ENCODE results near the gene POLD4. TPM values are rescaled to one million over a fixed set of nuclear protein-coding genes. Genes with fewer than 3 reads are reported as not detected.
"Not testable (repeated sequence)": the region's sequence is repeated elsewhere in the genome, so short reads cannot be mapped to it uniquely, and the experiment has no call there.

The POLD4 gene
- total RNA-seq = 10 to 100 TPM; 56.1 to 60.9 TPM
- long read RNA-seq, donor 1, transcript POLD4-209 (2 exons, 860 nt) = major isoform, 11 of 24 reads
- long read RNA-seq, donor 1, transcript POLD4-201 (4 exons, 918 nt) = minor isoform, 9 of 24 reads
- long read RNA-seq, donor 1, partial matches to known transcripts = 1 of 24 reads
- long read RNA-seq, donor 1, other reads (novel, unspliced or antisense) = 0 of 24 reads
- long read RNA-seq, donor 2, transcript POLD4-206 (4 exons, 899 nt) = minor isoform, 9 of 67 reads
- long read RNA-seq, donor 2, transcript POLD4-201 (4 exons, 918 nt) = major isoform, 37 of 67 reads
- long read RNA-seq, donor 2, transcript POLD4-209 (2 exons, 860 nt) = minor isoform, 10 of 67 reads
- long read RNA-seq, donor 2, partial matches to known transcripts = 2 of 67 reads
- long read RNA-seq, donor 2, other reads (novel, unspliced or antisense) = 2 of 67 reads

DNA sequence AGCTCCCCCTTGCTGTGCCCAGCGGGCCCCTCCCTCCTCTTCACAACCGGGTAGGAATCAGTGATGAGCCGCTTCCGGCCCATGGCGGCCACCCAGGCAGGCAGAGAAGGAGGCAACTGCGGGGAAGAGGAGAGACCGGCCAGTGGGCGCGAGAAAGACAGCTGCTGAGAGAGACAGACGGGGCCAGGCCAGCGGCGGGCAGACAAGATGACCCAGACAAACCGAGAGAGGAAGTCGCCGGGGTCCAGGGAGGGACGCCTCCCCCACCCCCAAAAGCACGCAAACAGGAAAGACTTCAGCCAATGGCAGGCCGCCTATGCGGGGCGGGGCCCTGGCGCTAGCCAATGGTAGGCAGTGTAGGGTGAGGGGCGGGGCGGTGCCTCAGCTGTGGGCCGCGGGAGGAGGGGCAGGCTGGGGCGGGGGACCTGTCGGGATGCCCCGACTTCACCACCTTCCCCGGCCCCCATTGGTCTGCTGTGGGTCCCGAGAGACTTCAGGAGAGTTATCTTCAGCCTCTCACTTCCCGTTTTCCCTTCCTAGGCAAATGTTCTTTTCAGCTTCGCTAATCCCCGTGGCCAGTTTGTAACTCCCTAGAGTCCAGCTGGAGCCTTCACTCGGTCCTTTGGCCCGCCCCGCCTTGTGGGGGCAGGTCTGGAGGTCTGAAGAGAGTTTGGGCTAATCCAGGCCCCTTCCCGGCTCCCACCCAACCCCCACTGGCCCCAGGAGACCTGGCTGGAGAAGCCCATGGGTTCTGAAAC lies at the start of gene POLD4:
Gene POLD4, minus strand, starts transcription at position 230 of the 758 bp plus-strand sequence. Its CDS starts 147 bp downstream, at position 83.
- intact Hi-C loops (cut with DNase I) = no loop called here

DNA sequence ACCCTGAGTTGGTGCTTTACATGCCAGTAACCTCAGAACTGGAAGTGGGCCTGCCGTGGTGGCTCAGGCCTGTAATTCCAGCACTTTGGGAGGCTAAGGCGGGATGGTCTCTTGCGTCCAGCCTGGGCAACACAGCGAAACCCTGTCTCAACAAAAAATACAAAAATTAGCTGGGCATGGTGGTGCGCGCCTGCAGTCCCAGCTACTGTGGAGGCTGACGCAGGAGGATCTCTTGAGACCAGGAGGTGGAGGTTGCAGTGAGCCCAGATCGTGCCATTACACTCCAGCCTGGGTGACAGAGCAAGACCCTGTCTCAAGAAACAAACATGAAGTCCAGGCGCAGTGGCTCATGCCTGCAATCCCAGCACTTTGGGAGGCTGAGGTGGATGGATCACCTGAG lies 49.7 kb upstream of the POLD4 start:
- intact Hi-C loops (cut with DNase I) = loop anchor here in 1 of 2 donors (10.0 kb wide), 1 partner anchor 102 kb away; the partner anchor contains the start of genes CDK2AP2 and PITPNM1
- DNase-seq (ENCODE audit: low spot score) = not testable (repeated sequence)

More for the DNA sequence above, at the start of gene POLD4:
- DNase-seq (ENCODE audit: low spot score) = peak; percentile 100

DNA sequence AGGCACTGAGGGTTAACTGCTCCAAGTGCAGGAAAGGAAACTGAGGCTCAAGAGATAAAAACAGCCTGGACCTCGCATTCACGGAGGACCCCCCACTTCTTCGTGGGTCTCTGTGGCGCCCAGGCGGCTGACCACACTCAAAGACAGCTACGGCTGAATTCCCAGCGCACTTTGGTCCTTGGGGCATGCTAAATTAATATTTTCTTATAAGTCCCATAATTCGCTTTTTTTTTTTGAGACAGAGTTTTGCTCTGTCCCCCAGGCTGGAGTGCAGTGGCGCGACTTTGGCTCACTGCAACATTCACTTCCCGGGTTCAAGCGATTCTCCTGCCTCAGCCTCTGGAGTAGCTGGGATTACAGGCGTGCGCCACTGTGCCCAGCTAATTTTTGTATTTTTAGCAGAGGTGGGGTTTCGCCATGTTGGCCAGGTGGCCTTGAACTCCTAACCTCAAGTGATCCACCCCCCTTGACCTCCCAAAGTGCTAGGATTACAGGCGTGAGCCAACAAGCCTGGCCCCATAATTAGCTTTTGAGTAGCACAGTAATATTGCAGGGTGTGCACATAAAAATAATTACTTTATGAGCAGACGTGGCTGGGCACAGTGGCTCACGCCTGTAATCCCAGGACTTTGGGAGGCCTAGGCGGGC lies 49.0 kb upstream of the POLD4 start:
- intact Hi-C loops (cut with DNase I) = loop anchor here in 1 of 2 donors (10.0 kb wide), 1 partner anchor 102 kb away; the partner anchor contains the start of genes CDK2AP2 and PITPNM1
- not testable (repeated sequence) for DNase-seq (ENCODE audit: low spot score)

GRCh38 chr11:67401495-67402191 lies 48.3 kb upstream of the POLD4 start, which contains the start of gene PPP1CA:
TSS of gene PPP1CA (minus strand) at chr11:67401858. CDS start at chr11:67401782, 76 bp downstream.
- intact Hi-C loops (cut with DNase I) = loop anchor here in 1 of 2 donors (10.0 kb wide), 1 partner anchor 103 kb away; the partner anchor contains the start of genes CDK2AP2 and PITPNM1
- DNase-seq (ENCODE audit: low spot score) = peak; percentile 97

DNA sequence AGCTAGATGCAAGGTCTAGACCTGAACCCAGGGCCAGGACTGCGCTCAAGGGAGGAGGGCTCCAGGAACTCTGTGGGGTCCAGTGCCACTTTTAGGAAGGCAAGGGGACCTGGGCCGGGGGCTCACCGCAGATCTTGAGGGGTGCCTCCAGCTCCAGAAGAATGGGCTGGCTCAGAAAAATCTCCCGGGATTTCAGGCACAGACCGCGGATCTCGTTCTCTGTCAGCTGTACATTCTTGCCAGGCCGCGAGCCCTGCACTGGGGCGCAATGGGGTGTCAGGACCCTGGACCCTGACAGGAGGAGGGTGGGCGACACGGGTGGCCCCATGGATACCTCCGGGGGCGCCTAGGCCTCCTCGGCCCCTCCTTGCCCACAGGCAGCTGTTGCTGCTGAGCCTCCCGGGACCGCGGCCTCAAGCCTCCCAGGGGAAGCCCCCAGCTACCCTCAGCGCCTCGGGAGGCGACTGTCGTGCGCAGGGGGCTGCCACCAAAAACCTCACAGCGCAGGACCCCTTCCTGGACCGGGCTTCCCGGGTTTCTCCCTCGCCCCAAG lies 47.7 kb upstream of the POLD4 start:
- DNase-seq (ENCODE audit: low spot score) = no peak
- intact Hi-C loops (cut with DNase I) = loop anchor here in 1 of 2 donors (10.0 kb wide), 1 partner anchor 104 kb away; the partner anchor contains the start of genes CDK2AP2 and PITPNM1

GRCh38 chr11:67400251-67400941 lies 47.0 kb upstream of the POLD4 start:
- intact Hi-C loops (cut with DNase I) = loop anchor here in 1 of 2 donors (10.0 kb wide), 1 partner anchor 104 kb away; the partner anchor contains the start of genes CDK2AP2 and PITPNM1
- DNase-seq (ENCODE audit: low spot score) = no peak

- no peak for DNase-seq (ENCODE audit: low spot score)
- intact Hi-C loops (cut with DNase I) = loop anchor here in 1 of 2 donors (5.0 kb wide), 1 partner anchor 477 kb away; no protein-coding TSS in a partner anchor
These were observed 45.6 kb upstream of the POLD4 start for GRCh38 chr11:67398661-67399563.

- DNase-seq (ENCODE audit: low spot score) = no peak
- intact Hi-C loops (cut with DNase I) = loop anchor here in 1 of 2 donors (5.0 kb wide), 1 partner anchor 476 kb away; no protein-coding TSS in a partner anchor
These were observed 44.8 kb upstream of the POLD4 start for GRCh38 chr11:67397986-67398660.

GRCh38 chr11:67397536-67397935 lies 44.2 kb upstream of the POLD4 start:
- no peak for DNase-seq (ENCODE audit: low spot score)
- intact Hi-C loops (cut with DNase I) = loop anchor here in 1 of 2 donors (5.0 kb wide), 1 partner anchor 475 kb away; no protein-coding TSS in a partner anchor

GRCh38 chr11:67396587-67397389 lies 43.4 kb upstream of the POLD4 start:
- DNase-seq (ENCODE audit: low spot score) = no peak
- intact Hi-C loops (cut with DNase I) = loop anchor here in 1 of 2 donors (5.0 kb wide), 1 partner anchor 474 kb away; no protein-coding TSS in a partner anchor

DNA sequence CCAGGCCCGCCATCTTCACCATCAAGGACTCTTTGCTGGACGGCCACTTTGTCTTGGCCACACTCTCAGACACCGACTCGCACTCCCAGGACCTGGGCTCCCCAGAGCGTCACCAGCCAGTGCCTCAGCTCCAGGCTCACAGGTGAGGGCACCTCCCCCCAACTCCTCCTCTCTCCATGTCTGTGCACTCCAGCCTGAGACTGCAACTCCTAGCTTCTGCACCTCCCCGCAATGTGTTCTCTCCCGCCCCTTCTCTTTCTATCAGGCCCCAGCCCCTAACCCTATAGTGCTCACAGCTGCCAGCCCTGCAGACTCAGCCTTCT lies 42.9 kb upstream of the POLD4 start:
- intact Hi-C loops (cut with DNase I) = loop anchor here in 1 of 2 donors (5.0 kb wide), 1 partner anchor 474 kb away; no protein-coding TSS in a partner anchor

DNA sequence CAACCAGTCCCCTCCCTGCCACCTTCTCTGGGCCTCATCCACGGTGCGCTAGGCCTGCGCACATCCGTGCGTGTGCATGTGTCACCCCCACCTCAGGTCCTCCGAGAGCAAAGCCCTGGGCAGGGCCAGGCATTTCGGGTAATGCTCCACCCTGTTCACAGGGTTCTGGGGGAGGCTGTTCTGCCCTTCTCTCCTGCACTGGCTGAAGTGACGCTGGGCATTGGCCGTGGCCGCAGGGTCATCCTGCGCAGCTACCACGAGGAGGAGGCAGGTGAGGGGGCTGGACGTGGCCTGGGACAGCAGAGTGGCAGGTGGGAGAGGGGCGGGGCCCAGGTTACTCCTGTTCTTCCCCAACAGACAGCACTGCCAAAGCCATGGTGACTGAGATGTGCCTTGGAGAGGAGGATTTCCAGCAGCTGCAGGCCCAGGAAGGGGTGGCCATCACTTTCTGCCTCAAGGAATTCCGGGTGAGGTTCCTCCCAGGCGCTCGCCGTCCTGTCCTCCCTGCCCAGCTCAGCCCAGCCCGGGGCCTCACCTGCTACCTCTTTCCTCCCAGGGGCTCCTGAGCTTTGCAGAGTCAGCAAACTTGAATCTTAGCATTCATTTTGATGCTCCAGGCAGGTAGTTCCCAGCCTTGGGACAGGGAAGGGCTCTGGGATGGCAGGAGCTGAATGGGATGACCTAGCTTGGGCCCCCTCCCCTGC lies 42.4 kb upstream of the POLD4 start:
- intact Hi-C loops (cut with DNase I) = loop anchor here in 1 of 2 donors (5.0 kb wide), 1 partner anchor 473 kb away; no protein-coding TSS in a partner anchor

More for the DNA sequence above, 42.9 kb upstream of the POLD4 start:
- no peak for DNase-seq (ENCODE audit: low spot score)

GRCh38 chr11:67393990-67394389 lies 40.6 kb upstream of the POLD4 start:
- DNase-seq (ENCODE audit: low spot score) = no peak
- intact Hi-C loops (cut with DNase I) = loop anchor here in 1 of 2 donors (5.0 kb wide), 1 partner anchor 122 kb away; no protein-coding TSS in a partner anchor

More for the DNA sequence above, 42.4 kb upstream of the POLD4 start:
- DNase-seq (ENCODE audit: low spot score) = no peak

GRCh38 chr11:67393437-67393836 lies 40.1 kb upstream of the POLD4 start:
- DNase-seq (ENCODE audit: low spot score) = no peak
- intact Hi-C loops (cut with DNase I) = loop anchor here in 1 of 2 donors (5.0 kb wide), 1 partner anchor 121 kb away; no protein-coding TSS in a partner anchor
